HL-60/S4 treated with retinoic acid at 250 ng/mL for 4 days and 3 days (cell line): ENCODE measurements around the gene HAUS3.

Experiments used
- in situ Hi-C: fragments of 300-500 bp; cut with MboI; formaldehyde crosslinking; loops from 2 replicates; pipeline ENCODE4 v1.7.0; 2022; ENCODE audit warnings: low sequenced_read_pairs

HAUS3 gene

GRCh38 chr4:2252530-2253091 lies 10.7 kb upstream of the HAUS3 start:
- in situ Hi-C loops = no loop called here

GRCh38 chr4:2251795-2252529 lies 10.0 kb upstream of the HAUS3 start:
- in situ Hi-C loops = no loop called here

GRCh38 chr4:2251073-2251794 lies 9.3 kb upstream of the HAUS3 start:
- in situ Hi-C loops = no loop called here

GRCh38 chr4:2250357-2251072 lies 8.6 kb upstream of the HAUS3 start:
- in situ Hi-C loops = no loop called here

GRCh38 chr4:2249526-2250356 lies 7.8 kb upstream of the HAUS3 start:
- in situ Hi-C loops = no loop called here

- in situ Hi-C loops = no loop called here
Observed at GRCh38 chr4:2248821-2249261, 6.9 kb upstream of the HAUS3 start.

- in situ Hi-C loops = no loop called here
Observed at GRCh38 chr4:2248044-2248780, 6.3 kb upstream of the HAUS3 start.

GRCh38 chr4:2247128-2248043 lies 5.5 kb upstream of the HAUS3 start:
- in situ Hi-C loops = no loop called here

- in situ Hi-C loops = no loop called here
Observed at GRCh38 chr4:2246384-2247127, 4.6 kb upstream of the HAUS3 start.

GRCh38 chr4:2245787-2246275 lies 3.9 kb upstream of the HAUS3 start:
- in situ Hi-C loops = no loop called here

- in situ Hi-C loops = no loop called here
Observed at GRCh38 chr4:2245057-2245786, 3.3 kb upstream of the HAUS3 start.

- in situ Hi-C loops = no loop called here
Observed at GRCh38 chr4:2243681-2244380, 1.9 kb upstream of the HAUS3 start.

GRCh38 chr4:2241003-2241402 lies 918 bp downstream of the HAUS3 start:
- in situ Hi-C loops = no loop called here

GRCh38 chr4:2236944-2237666 lies 4.8 kb downstream of the HAUS3 start:
- in situ Hi-C loops = no loop called here

- in situ Hi-C loops = no loop called here
Observed at GRCh38 chr4:2231082-2231481, 10.8 kb downstream of the HAUS3 start.

GRCh38 chr4:2226261-2226660 lies 15.7 kb downstream of the HAUS3 start:
- in situ Hi-C loops = no loop called here
